Keratinocyte (primary cell): ENCODE results near the gene WEE2. TPM values are rescaled to one million over a fixed set of nuclear protein-coding genes. Genes with fewer than 3 reads are reported as not detected.

Source experiments
- DNase-seq: peaks from one replicate; pipeline ENCODE4 v3.0.0-alpha.2; 2011; ENCODE audit warnings: low read depth, missing footprints, low spot score
- FAIRE-seq: peaks from 2 replicates; lab custom pipeline; 2011; peaks lifted over from hg19 to GRCh38; lab: Jason Lieb, UNC
- H2AFZ ChIP-seq: 2 replicates; pipeline ENCODE4 v1.6.0; 2012; ENCODE audit warnings: low read length, control low read depth, inconsistent platforms; ENCODE audit not compliant: control insufficient read depth
- H3K27ac ChIP-seq: 2 replicates; pipeline ENCODE4 v1.5.1; 2011; ENCODE audit warnings: low read length; ENCODE audit not compliant: control insufficient read depth, insufficient read depth
- H3K27me3 ChIP-seq: 3 replicates; pipeline ENCODE4 v1.6.0; 2011; ENCODE audit warnings: low read length; ENCODE audit not compliant: control insufficient read depth, insufficient read depth; ENCODE audit errors: extremely low read depth
- H3K36me3 ChIP-seq, 2 experiments: 2 replicates in 1 of 2; 3 replicates in 1 of 2; pipeline ENCODE4 v1.5.1; 2011; ENCODE audit warnings: low read length in 2 of 2, mild to moderate bottlenecking in 1 of 2; ENCODE audit not compliant: control insufficient read depth in 2 of 2, insufficient read depth in 2 of 2; ENCODE audit errors: extremely low read depth in 1 of 2
- H3K4me1 ChIP-seq: 3 replicates; pipeline ENCODE4 v1.5.1; 2011; ENCODE audit warnings: low read length; ENCODE audit not compliant: control insufficient read depth, insufficient read depth; ENCODE audit errors: extremely low read depth
- H3K4me2 ChIP-seq: 3 replicates; pipeline ENCODE4 v1.6.0; 2011; ENCODE audit warnings: low read depth, low read length; ENCODE audit not compliant: control insufficient read depth, insufficient read depth; ENCODE audit errors: extremely low read depth
- H3K4me3 ChIP-seq, 3 experiments: fragments of 200-600 bp in 1 of 3; sonication (generic) in 1 of 3; 2 replicates in 2 of 3; 3 replicates in 1 of 3; pipeline ENCODE4 v1.5.1; 2011 to 2016; ENCODE audit warnings: low read length in 3 of 3, mild to moderate bottlenecking in 3 of 3, control low read depth in 2 of 3, inconsistent platforms in 1 of 3, low read depth in 1 of 3, mixed read lengths in 1 of 3, mixed run types in 1 of 3, moderate library complexity in 1 of 3; ENCODE audit not compliant: control insufficient read depth in 2 of 3, insufficient read depth in 2 of 3; ENCODE audit errors: extremely low read depth in 1 of 3
- H3K79me2 ChIP-seq: 2 replicates; pipeline ENCODE4 v1.6.0; 2012; ENCODE audit warnings: low read length; ENCODE audit not compliant: control insufficient read depth, insufficient read depth
- H3K9ac ChIP-seq: 3 replicates; pipeline ENCODE4 v1.6.0; 2011; ENCODE audit warnings: low read length; ENCODE audit not compliant: control insufficient read depth, insufficient read depth; ENCODE audit errors: extremely low read depth
- H3K9me1 ChIP-seq: 3 replicates; pipeline ENCODE4 v1.6.0; 2011; ENCODE audit warnings: low read length; ENCODE audit not compliant: control insufficient read depth, insufficient read depth; ENCODE audit errors: extremely low read depth
- H3K9me3 ChIP-seq: 2 replicates; pipeline ENCODE4 v1.5.1; 2012; ENCODE audit warnings: low read depth, low read length; ENCODE audit not compliant: control insufficient read depth
- H4K20me1 ChIP-seq: 3 replicates; pipeline ENCODE4 v1.6.0; 2011; ENCODE audit warnings: low read length; ENCODE audit not compliant: control insufficient read depth, insufficient read depth; ENCODE audit errors: extremely low read depth
- EZH2 ChIP-seq: IDR thresholded peaks from one replicate; pipeline ENCODE4 v1.6.1; 2012; ENCODE audit warnings: inconsistent platforms, mild to moderate bottlenecking, low read length, moderate library complexity
- dilution Hi-C: fragments of 300-500 bp; cut with MboI; formaldehyde crosslinking; loops from one replicate; pipeline ENCODE4 v1.7.0; 2020; ENCODE audit warnings: low sequenced_read_pairs; ENCODE audit not compliant: extremely low pct_ligation_motif_present
- polyA plus RNA-seq, 5 experiments: library from polyadenylated mRNA; depleted of rRNA in 3 of 5; stranded (reverse) in 3 of 5; stranded (forward) in 1 of 5; unstranded in 1 of 5; fragments of >200 nt; gene quantifications; 1 replicate in 1 of 5; 2 replicates in 3 of 5; 3 replicates in 1 of 5; pipeline versions ENCODE4 v1.2.1 to v1.2.3, GENCODE V29; 2011 to 2012; ENCODE audit warnings: missing spikeins in 2 of 5, low read depth in 1 of 5, low replicate concordance in 1 of 5
- TF ChIP-seq, protein P1 (sequence below), 3 experiments: IDR thresholded peaks in 1 of 3; conservative IDR thresholded peaks in 1 of 3; optimal IDR thresholded peaks in 1 of 3; 2 replicates in 2 of 3; 3 replicates in 1 of 3; pipeline versions ENCODE3 to v1.5.1; 2011; ENCODE audit warnings: low read length in 3 of 3, mild to moderate bottlenecking in 3 of 3, moderate library complexity in 2 of 3, control low read depth in 1 of 3, inconsistent platforms in 1 of 3; ENCODE audit not compliant: insufficient read depth in 2 of 3; ENCODE audit errors: extremely low read depth in 1 of 3

The WEE2 gene
- polyA plus RNA-seq, 1 donor (not counting 4 experiments of a cell fraction or from before 2014, with no cell fraction given) = not detected

DNA sequence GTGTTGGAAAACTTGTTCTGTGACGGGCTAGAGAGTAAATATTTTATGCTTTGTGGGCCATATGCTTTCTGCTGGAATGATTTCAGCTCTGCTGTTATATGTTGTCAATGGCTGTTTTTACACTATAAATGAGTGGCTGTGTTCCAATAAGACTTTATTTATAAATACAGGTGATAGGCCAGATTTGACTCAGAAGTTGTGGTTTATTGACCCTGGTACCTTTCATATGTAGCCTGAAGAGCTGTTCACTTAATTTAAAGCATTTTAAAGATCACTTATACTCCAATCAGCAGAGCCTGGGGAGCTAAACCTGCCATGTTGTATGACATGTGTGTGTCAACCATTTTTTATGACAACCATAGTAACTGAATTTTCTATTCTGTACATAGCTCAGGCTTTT, 20.9 kb downstream of the WEE2 start:
- Histone ChIP-seq H3K4me3 (no peak overlapping the region), H3K9ac (no peak overlapping the region), H3K4me1 (no peaks in the 10 kb centered on the region), H3K9me3 (no peaks in the 10 kb centered on the region), H2AFZ (no peak overlapping the region), H3K27ac (no peak overlapping the region), H3K27me3 (no peaks in the 10 kb centered on the region), H3K79me2 (no peaks in the 10 kb centered on the region), H3K36me3 (no peaks in the 10 kb centered on the region), H3K4me2 (no peak overlapping the region), H4K20me1 (no peaks in the 10 kb centered on the region), H3K9me1 (no peaks in the 10 kb centered on the region)
- TF ChIP-seq EZH2 = no peak
- TF ChIP-seq, protein P1, sequence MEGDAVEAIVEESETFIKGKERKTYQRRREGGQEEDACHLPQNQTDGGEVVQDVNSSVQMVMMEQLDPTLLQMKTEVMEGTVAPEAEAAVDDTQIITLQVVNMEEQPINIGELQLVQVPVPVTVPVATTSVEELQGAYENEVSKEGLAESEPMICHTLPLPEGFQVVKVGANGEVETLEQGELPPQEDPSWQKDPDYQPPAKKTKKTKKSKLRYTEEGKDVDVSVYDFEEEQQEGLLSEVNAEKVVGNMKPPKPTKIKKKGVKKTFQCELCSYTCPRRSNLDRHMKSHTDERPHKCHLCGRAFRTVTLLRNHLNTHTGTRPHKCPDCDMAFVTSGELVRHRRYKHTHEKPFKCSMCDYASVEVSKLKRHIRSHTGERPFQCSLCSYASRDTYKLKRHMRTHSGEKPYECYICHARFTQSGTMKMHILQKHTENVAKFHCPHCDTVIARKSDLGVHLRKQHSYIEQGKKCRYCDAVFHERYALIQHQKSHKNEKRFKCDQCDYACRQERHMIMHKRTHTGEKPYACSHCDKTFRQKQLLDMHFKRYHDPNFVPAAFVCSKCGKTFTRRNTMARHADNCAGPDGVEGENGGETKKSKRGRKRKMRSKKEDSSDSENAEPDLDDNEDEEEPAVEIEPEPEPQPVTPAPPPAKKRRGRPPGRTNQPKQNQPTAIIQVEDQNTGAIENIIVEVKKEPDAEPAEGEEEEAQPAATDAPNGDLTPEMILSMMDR (optimal IDR thresholded peaks at IDR 0.05 in 1 of 3, IDR thresholded peaks at IDR 0.05 in 1 of 3, conservative IDR thresholded peaks at IDR 0.05 in 1 of 3; ENCODE audit: extremely low read depth in 1 of 3, insufficient read depth in 2 of 3, low read length in 3 of 3) = no peak
- DNase-seq (no peak), FAIRE-seq (no peak)
- dilution Hi-C loops = no loop called here

DNA sequence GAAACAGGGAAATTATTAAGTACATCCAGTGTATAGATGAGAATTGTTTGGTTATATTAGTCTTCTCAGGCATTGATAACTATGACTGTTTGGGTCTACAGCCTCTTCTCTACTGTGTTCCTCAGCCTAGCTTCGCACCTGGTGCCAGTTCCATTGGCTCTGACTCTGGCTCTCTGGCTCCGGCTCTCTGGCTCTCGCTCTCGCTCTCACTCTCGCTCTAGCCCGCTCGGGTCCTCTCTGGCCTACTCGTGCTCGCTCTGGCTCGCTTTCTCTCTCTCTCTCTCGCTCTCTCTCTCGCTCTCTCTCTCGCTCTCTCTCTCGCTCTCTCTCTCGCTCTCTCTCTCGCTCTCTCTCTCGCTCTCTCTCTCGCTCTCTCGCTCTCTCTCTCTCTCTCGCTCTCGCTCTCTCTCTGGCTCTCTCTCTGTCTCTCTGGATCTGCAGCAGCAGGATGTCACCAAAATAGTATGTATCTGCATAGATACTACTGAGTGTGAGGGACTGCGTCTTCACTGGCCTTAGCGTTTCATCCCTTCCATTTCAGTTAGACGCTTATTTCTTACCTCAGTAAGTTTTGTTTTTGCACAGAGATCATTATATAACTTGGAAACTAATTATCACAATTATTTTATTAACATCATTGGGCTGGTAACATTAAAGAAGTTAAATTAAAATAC, 23.5 kb downstream of the WEE2 start:
- Histone ChIP-seq H2AFZ (no peak overlapping the region), H3K9me1 (no peaks in the 10 kb centered on the region), H3K4me2 (no peak overlapping the region), H3K36me3 (no peaks in the 10 kb centered on the region), H3K4me3 (no peak overlapping the region), H3K9ac (no peak overlapping the region), H3K4me1 (no peaks in the 10 kb centered on the region), H3K9me3 (no peaks in the 10 kb centered on the region), H3K79me2 (no peaks in the 10 kb centered on the region), H3K27ac (no peak overlapping the region), H3K27me3 (no peaks in the 10 kb centered on the region), H4K20me1 (no peaks in the 10 kb centered on the region)
- no peak for TF ChIP-seq EZH2
- TF ChIP-seq, protein P1 (optimal IDR thresholded peaks at IDR 0.05 in 1 of 3, IDR thresholded peaks at IDR 0.05 in 1 of 3, conservative IDR thresholded peaks at IDR 0.05 in 1 of 3; ENCODE audit: extremely low read depth in 1 of 3, insufficient read depth in 2 of 3, low read length in 3 of 3) = no peak
- dilution Hi-C loops = no loop called here
- no peak for FAIRE-seq
- DNase-seq = no peak
